ENCODE data around the gene RTP2. TPM values are rescaled to one million over a fixed set of nuclear protein-coding genes. Genes with fewer than 3 reads are reported as not detected.

RTP2 gene
- polyA plus RNA-seq, 3 donors, result not detected

DNA sequence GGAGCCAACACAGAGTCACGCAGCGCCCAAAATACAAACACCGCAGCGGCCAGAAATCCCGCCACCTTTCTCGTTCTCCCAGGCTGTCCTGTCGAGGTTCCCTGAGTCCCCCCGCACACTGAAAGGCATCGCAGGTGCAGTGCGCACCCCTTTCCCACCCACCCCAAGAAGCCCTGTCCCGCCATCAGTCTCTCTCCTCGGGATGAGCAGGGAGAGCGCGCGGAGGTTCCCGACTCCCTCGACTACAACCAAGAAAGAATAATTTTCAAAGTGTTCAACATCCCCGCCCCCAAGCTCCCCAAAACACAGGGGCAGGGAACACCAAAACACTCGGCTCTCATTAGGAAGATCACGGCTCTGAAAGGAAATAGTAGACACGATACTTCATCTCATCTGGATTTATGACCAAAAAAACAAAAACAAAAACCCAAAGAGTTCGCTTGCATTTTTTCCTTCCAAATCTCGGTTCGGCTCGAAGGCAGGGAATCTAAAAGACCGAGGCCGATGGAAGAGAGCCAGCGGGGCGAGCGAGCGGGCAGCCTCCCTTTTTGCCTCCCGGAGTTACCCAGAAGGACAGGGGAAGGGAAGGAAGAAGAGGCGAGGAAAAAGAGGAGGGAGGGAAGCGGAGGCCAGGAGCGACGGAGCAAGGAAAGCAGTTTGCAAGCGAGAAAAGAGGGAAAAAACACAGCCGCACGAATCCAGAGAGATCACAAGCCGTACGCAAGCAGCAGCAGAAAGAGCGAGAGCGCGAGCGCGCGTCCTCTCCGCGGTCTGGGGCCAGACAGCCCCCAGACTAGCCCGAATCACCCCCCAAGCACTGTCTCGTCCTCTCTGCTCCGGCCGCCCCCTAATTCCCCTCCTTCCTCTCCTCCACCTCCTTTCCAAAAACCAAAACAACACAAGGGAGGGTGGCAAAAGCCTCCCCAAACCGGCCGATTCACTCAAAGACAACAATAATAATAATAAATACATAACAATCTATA lies 42.1 kb upstream of the RTP2 start:
- peak in 1 of 3 donors; percentile 24 for DNase-seq
- H3K9ac ChIP-seq (ENCODE audit: insufficient read depth, low read length, poor library complexity, severe bottlenecking), result peak overlapping the region; percentile 89
- Mint-ChIP-seq H3K4me3 (peak overlapping the region; percentile 95 to 100), H3K36me3 (peaks cover 7 to 8% of the 10 kb centered on the region in 2 donors), H3K27ac (peak overlapping the region; percentile 99 to 100 (median 100)), H3K27me3 (ENCODE audit: low read depth in 3 of 3) (no peaks in the 10 kb centered on the region), H3K9me3 (peaks cover 0 to 8% (median 2%) of the 10 kb centered on the region in 7 donors), H3K4me1 (peaks cover 36% of the 10 kb centered on the region)
- no peak overlapping the region for H2AFZ ChIP-seq (ENCODE audit: insufficient read depth, low read depth, low read length, poor library complexity, severe bottlenecking)
- under 1% methylated on average over 49 of the region's 55 CpGs for WGBS (ENCODE audit: insufficient coverage)
- no peaks in the 10 kb centered on the region for H3K36me3 ChIP-seq (replicated peaks in 1 of 2; ENCODE audit: control insufficient read depth in 1 of 2, insufficient read depth in 2 of 2, low read length in 2 of 2)
- peak overlapping the region; percentile 68 to 96 (median 80) for H3K4me3 ChIP-seq (replicated peaks in 1 of 3; ENCODE audit: low read depth in 2 of 3, low read length in 3 of 3)
- no peaks in the 10 kb centered on the region for H3K9me3 ChIP-seq (replicated peaks in 1 of 2; ENCODE audit: control insufficient read depth in 1 of 2, insufficient read depth in 1 of 2, low read length in 2 of 2)
- H4K20me1 ChIP-seq (ENCODE audit: insufficient read depth, low read length), result peaks cover 54% of the 10 kb centered on the region
- peak overlapping the region; percentile 96 to 99 for H3K27ac ChIP-seq (ENCODE audit: low read depth in 1 of 2, low read length in 2 of 2)
- intact Hi-C loops (cut with micrococcal nuclease), result loop anchor here (2.0 to 10.0 kb wide), 15 partner anchors 30 to 1403 kb away; partner anchors contain the start of gene LPP (in 2 of the 2)
- peaks cover 69% of the 10 kb centered on the region for H3K79me2 ChIP-seq (ENCODE audit: insufficient read depth, low read length)
- peaks cover 34 to 59% of the 10 kb centered on the region in 2 donors for H3K4me1 ChIP-seq (ENCODE audit: control insufficient read depth in 1 of 2, insufficient read depth in 2 of 2, low read length in 2 of 2)
- H3K4me2 ChIP-seq (replicated peaks; ENCODE audit: extremely low read depth, low read length, poor library complexity, severe bottlenecking), result peak overlapping the region; percentile 95
- TF ChIP-seq CTCF (IDR thresholded peaks at IDR 0.05), result no peak
- H3K27me3 ChIP-seq (ENCODE audit: control insufficient read depth in 2 of 2, insufficient read depth in 2 of 2, low read length in 2 of 2), result no peaks in the 10 kb centered on the region

All from CD14-positive monocyte (primary cell).